ENCODE measurements around the gene CFAP57.

Gene CFAP57

GRCh38 chr1:43279666-43280065 is 107.5 kb downstream of the CFAP57 start:
- no peak for TF ChIP-seq CTCF (IDR thresholded peaks at IDR 0.05; ENCODE audit: extremely low read depth, missing control alignments)
- no peak for DNase-seq (ENCODE audit: low spot score)

DNA sequence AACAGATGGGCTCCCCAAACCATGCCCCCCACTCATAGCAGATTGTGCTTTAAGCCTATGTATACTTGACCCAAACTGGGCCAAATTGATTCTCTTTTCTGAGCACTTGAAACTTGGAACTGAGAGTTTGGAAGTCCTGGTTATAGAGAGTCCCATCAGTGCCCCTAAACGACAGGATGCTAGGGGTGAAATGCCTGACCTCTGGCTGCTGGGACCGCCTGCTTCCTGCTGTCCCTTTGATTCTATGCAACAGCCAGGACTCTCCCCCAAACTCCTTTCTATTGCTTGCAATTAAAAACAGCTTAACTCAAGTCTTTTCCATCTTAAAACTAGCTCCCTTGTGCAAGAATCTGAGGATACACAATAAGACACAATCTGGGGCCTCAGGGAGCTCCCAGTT is 108.6 kb downstream of the CFAP57 start:
- TF ChIP-seq CTCF (IDR thresholded peaks at IDR 0.05; ENCODE audit: extremely low read depth, missing control alignments) = no peak
- DNase-seq (ENCODE audit: low spot score) = no peak

- DNase-seq (ENCODE audit: low spot score) = no peak
- TF ChIP-seq CTCF (IDR thresholded peaks at IDR 0.05; ENCODE audit: extremely low read depth, missing control alignments) = no peak
Measured at GRCh38 chr1:43282220-43283195, 110.4 kb downstream of the CFAP57 start.

DNA sequence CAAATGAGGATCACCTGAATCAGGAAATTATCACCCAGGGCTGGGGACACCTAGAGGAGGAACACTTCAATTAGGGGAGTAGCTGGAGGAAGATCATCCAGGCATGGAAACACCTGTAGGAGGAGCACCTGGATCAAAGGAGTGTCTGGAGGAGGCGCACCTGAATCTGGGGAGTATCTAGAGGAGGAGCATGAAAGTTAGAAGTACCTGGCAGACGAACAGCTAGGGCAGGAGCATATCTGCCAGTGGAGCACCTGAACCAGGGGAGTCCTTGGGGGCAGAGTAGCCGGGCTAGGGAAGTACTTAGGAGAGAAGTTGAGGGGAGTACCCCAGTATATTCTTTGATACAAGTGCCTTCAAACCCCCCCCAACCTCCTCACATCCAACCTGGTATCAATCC is 111.9 kb downstream of the CFAP57 start:
- no peak for TF ChIP-seq CTCF (IDR thresholded peaks at IDR 0.05; ENCODE audit: extremely low read depth, missing control alignments)
- no peak for DNase-seq (ENCODE audit: low spot score)

GRCh38 chr1:43284546-43285110 is 112.5 kb downstream of the CFAP57 start:
- no peak for DNase-seq (ENCODE audit: low spot score)
- no peak for TF ChIP-seq CTCF (IDR thresholded peaks at IDR 0.05; ENCODE audit: extremely low read depth, missing control alignments)

GRCh38 chr1:43285269-43285990 is 113.3 kb downstream of the CFAP57 start, which contains the start of gene C1orf210:
C1orf210 (minus strand) TSS chr1:43285581; CDS start chr1:43283270, 2,311 bp downstream.
- no peak for DNase-seq (ENCODE audit: low spot score)
- TF ChIP-seq CTCF (IDR thresholded peaks at IDR 0.05; ENCODE audit: extremely low read depth, missing control alignments) = no peak

All from GM20000 (cell line).